GM04503 (cell line): ENCODE measurements around the gene APOO.

ENCODE experiments used
- DNase-seq: peaks from one replicate; pipeline ENCODE4 v3.0.0-alpha.2; 2012; ENCODE audit warnings: low read depth

The APOO gene

GRCh38 chrX:23817979-23818336, 89.8 kb downstream of the APOO start:
- DNase-seq, result no peak

GRCh38 chrX:23816179-23816578, 91.6 kb downstream of the APOO start:
- no peak for DNase-seq

GRCh38 chrX:23815376-23815775, 92.4 kb downstream of the APOO start:
- DNase-seq, result no peak

GRCh38 chrX:23813808-23814207, 93.9 kb downstream of the APOO start:
- DNase-seq, result no peak

GRCh38 chrX:23811656-23812055, 96.1 kb downstream of the APOO start:
- no peak for DNase-seq

- DNase-seq, result no peak
Measured at GRCh38 chrX:23811108-23811651, 96.6 kb downstream of the APOO start.

- DNase-seq, result no peak
Measured at GRCh38 chrX:23810279-23810678, 97.5 kb downstream of the APOO start.

- DNase-seq, result no peak
Measured at GRCh38 chrX:23805389-23805788, 102.3 kb downstream of the APOO start.

GRCh38 chrX:23804578-23804977, 103.2 kb downstream of the APOO start:
- DNase-seq, result no peak

- no peak for DNase-seq
Measured at GRCh38 chrX:23803931-23804381, 103.8 kb downstream of the APOO start.

GRCh38 chrX:23802431-23802830, 105.3 kb downstream of the APOO start:
- no peak for DNase-seq

- no peak for DNase-seq
Measured at GRCh38 chrX:23799469-23800065, 108.2 kb downstream of the APOO start.

- DNase-seq, result no peak
Measured at GRCh38 chrX:23797371-23798128, 110.2 kb downstream of the APOO start.

- no peak for DNase-seq
Measured at GRCh38 chrX:23795221-23795620, 112.5 kb downstream of the APOO start.

- no peak for DNase-seq
Measured at GRCh38 chrX:23792861-23793553, 114.7 kb downstream of the APOO start.

- no peak for DNase-seq
Measured at GRCh38 chrX:23790155-23790497, 117.6 kb downstream of the APOO start.

- DNase-seq, result no peak
Measured at GRCh38 chrX:23789386-23790154, 118.2 kb downstream of the APOO start.

GRCh38 chrX:23788946-23789345, 118.8 kb downstream of the APOO start:
- no peak for DNase-seq

GRCh38 chrX:23788521-23788920, 119.2 kb downstream of the APOO start:
- no peak for DNase-seq

- DNase-seq, result no peak
Measured at GRCh38 chrX:23787745-23788118, 120.0 kb downstream of the APOO start.

GRCh38 chrX:23786268-23786815, 121.4 kb downstream of the APOO start:
- no peak for DNase-seq

GRCh38 chrX:23785580-23785979, 122.2 kb downstream of the APOO start:
- no peak for DNase-seq
